HG02610 (cell line): Measurements from ENCODE around the gene NEUROG3.

Experiments
- ATAC-seq: cut with Tn5 transposase; IDR thresholded peaks from one replicate; pipeline ENCODE4 v1.9.1; 2021; ENCODE audit warnings: mild to moderate bottlenecking, moderate library complexity; ENCODE audit not compliant: unreplicated experiment

Gene NEUROG3, protein sequence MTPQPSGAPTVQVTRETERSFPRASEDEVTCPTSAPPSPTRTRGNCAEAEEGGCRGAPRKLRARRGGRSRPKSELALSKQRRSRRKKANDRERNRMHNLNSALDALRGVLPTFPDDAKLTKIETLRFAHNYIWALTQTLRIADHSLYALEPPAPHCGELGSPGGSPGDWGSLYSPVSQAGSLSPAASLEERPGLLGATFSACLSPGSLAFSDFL

GRCh38 chr10:69573056-69573806 lies at the start of gene NEUROG3:
Gene NEUROG3 (minus strand): TSS chr10:69573422. CDS start chr10:69573043, 379 bp downstream.
- ATAC-seq, result no peak

GRCh38 chr10:69620625-69621024 lies 47.4 kb upstream of the NEUROG3 start:
- ATAC-seq, result no peak

DNA sequence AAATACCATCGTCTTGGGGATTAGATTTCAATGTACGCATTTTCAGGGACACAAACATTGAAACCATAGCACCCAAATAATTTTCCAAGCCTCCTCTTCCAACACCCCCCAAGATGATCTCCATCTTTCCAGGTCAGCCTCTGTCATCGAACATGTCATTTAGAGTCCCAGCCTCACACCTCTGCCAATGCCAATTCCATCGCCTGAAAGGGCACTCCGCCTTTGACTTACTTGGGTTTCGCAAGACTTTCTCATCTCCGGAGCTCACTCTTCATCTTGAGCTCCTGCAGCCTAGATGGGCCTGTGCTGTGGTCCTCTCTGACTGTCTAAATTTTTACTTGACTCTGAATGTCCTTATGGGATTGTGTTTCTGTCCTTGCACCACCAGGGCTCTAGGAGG lies 46.4 kb upstream of the NEUROG3 start:
- no peak for ATAC-seq

- no peak for ATAC-seq
These were observed 45.5 kb upstream of the NEUROG3 start for GRCh38 chr10:69618746-69619145.

DNA sequence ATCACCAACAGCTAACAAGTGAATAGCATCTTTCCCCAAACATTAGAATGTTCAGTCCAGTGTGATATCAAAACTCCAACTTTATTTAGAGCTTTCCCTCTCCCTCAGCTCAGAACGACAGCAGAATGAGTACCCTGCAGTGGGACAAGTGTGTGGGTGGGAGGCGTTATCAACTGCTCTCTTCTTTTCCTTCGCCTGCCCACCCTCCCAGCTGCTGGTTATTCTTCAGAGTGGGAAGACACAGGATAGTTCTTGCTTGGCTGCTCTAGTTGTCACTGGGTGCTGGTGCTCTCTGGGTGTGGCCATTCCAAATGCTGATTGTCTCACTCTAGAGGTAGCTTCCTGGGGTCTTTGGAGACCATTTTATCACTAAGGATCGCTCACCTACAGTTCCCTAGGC lies 43.1 kb upstream of the NEUROG3 start:
- ATAC-seq, result no peak

DNA sequence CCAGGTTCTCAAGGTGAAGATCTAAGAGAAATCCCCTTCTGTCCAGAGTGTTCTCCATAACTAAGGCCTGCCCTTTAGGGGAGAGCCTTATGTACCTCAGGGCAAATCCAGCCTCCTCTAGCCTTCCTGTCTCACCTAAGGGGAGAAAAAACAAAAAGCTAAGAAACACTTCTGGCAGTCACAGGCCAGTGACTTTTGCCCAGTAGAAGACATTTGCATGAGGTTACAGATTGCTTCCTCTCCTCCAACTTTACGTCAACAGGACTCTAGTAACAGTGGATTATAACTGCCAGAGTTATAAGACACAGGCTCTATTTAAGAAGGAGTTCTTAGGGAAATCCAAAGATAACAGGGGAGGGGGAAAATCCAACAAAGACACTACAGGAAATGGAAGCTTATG lies 40.9 kb upstream of the NEUROG3 start:
- no peak for ATAC-seq

GRCh38 chr10:69612760-69613159 lies 39.5 kb upstream of the NEUROG3 start:
- no peak for ATAC-seq

- ATAC-seq, result no peak
These were observed 35.9 kb upstream of the NEUROG3 start for GRCh38 chr10:69609077-69609476.

GRCh38 chr10:69600761-69601330 lies 27.6 kb upstream of the NEUROG3 start:
- no peak for ATAC-seq

DNA sequence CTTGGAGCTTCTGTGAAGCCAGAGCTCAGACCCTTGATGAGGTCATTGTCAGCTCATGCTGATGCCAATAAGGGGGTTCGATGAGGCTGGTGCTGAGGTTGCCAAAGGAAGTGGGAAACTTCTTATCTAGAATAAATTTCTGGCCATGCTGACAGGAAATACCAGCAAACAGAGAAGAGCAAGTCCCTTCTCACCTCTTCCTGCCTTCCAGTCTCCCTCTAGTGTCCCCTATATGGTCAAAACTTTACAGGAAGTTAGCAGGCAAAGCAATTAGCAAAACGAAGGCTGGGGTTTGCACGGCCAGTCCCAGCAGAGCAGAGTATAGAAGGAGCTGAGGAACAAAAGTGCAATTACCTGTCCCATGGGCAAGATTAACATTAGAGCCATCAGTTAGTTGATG lies 15.1 kb upstream of the NEUROG3 start:
- no peak for ATAC-seq

- no peak for ATAC-seq
These were observed 11.4 kb upstream of the NEUROG3 start for GRCh38 chr10:69584624-69585023.

GRCh38 chr10:69583106-69583505 lies 9.9 kb upstream of the NEUROG3 start:
- ATAC-seq, result no peak

GRCh38 chr10:69580435-69580834 lies 7.2 kb upstream of the NEUROG3 start:
- ATAC-seq, result no peak

DNA sequence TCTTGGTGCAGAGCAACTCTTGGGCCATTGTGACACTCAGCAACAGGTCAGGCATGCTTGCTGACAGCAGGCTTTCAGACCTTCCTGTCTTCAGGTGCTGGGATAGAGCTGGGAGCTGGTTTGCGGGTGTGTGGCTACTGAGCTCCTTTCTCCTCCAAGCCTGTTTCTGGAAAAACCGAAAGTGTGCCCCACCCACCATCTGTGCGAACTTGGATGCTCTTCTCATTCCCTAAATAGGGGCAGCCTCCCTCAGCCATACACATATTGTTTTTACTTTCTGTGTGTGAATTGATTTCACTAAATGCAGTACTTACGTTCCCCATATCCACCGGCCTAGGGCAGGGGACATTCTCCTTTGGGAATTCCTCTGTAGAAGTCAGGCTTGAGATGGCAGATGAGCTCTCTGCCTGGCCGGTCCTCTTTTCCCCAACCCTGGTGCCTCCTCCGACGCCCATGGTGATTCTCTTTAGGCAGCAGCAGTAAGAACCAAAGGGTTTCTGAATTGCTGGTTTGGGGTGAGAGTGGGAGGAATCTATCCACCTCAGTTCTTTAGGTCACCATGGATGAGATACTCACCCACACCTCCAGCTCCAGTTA lies 6.3 kb upstream of the NEUROG3 start:
- ATAC-seq, result no peak

DNA sequence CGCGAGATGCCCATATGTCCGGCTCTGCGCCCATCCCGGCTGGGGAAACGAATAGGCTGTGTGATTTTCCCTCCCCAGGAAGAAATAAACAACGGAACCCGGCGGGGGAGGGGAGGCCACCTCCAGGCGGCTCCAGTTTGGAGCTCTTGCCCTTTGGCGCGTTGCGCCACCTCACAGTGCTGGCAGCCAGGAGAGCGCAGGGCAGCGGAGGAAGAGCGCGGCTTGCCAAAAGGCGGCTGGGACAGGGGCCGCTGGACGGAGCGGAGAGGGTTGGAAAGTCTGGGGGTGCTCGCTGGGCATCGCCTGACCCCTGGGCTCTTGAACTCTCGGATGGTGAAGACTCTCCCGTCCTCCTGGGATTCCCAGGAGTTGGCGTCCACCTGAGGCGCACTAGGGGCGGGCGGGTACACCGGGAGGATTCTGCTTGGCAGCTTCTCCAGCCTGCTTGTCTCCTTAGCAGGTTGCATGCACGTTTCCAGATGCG lies 5.3 kb upstream of the NEUROG3 start:
- ATAC-seq, result no peak

GRCh38 chr10:69577268-69578232 lies 4.3 kb upstream of the NEUROG3 start:
- no peak for ATAC-seq

DNA sequence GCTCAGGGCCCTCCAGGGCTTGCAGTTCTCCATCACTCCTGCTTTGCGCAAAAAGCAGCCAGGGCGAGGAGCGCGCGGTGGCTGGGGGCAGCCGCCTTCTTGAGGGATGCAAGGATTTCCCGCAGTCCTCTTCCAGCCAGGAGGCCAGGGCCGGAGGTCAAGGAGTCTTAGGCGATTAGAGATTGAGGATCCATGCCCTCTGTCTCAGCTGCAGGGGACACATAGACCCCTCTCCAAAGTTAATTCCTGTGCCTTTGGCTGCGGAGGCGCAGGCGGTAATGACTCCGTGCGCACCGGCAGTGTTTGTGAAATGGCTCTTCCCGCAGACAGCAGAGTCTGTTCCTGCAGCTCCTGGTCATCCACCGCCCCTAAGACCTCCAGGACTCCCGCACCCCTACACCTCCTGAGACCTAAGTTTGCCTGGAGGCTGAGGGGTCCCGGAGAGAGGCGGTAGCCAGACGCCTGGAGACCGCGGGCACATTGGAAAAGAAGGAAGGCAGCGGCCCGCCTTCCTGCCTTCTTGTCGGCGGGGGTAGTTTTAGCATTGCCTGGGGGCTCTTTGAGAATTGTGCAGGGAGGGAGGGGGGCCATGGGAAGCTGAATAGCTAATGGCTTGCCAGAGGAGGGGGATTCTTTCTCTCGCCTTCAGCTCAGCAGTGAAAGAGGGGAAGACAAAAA lies 3.3 kb upstream of the NEUROG3 start:
- no peak for ATAC-seq

- ATAC-seq, result no peak
These were observed 2.0 kb upstream of the NEUROG3 start for GRCh38 chr10:69575164-69575722.

DNA sequence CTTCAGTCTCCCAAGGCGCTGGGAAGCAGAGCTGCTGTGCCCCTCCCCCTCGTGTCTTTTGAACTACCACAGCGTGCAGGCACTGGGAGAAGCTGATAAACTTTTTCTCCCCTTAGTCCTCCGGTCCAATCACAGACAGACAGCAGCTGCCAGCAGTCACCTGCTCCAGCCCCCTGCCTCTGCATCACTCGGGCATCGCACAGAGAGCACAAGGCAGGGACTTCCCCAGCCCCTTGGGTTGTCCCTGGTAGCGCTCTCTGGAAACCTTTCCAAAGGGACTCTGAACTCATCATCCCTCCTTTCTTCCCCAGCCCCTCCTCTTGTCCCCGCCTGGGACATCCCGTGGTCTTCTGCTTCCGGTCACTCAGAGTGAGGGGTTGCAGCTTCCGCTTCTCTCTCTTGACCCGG lies 1.4 kb upstream of the NEUROG3 start:
- ATAC-seq, result no peak
